Glomerular visceral epithelial cell (primary cell): ENCODE results near the gene MYO16.
A peak's percentile ranks its signal among the peaks of the same experiment; 100 is the strongest.

Experiments
- DNase-seq: peaks from one replicate; pipeline ENCODE4 v3.0.0-alpha.2; 2016; ENCODE audit errors: extremely low spot score

The MYO16 gene

GRCh38 chr13:109123971-109124370, 494.6 kb downstream of the MYO16 start:
- DNase-seq: no peak

GRCh38 chr13:109126178-109126577, 496.8 kb downstream of the MYO16 start:
- DNase-seq: no peak

GRCh38 chr13:109126891-109127641, 497.7 kb downstream of the MYO16 start:
- no peak for DNase-seq

GRCh38 chr13:109128121-109128520, 498.7 kb downstream of the MYO16 start:
- no peak for DNase-seq

GRCh38 chr13:109130093-109130835, 500.9 kb downstream of the MYO16 start:
- no peak for DNase-seq

GRCh38 chr13:109131698-109132257, 502.4 kb downstream of the MYO16 start:
- DNase-seq: peak; percentile 13

GRCh38 chr13:109135018-109135417, 505.6 kb downstream of the MYO16 start:
- DNase-seq: no peak

- no peak for DNase-seq
These were observed 507.5 kb downstream of the MYO16 start for GRCh38 chr13:109136873-109137272.

- no peak for DNase-seq
These were observed 509.9 kb downstream of the MYO16 start for GRCh38 chr13:109139346-109139745.

- DNase-seq: no peak
These were observed 510.6 kb downstream of the MYO16 start for GRCh38 chr13:109140054-109140453.

GRCh38 chr13:109140479-109141349, 511.3 kb downstream of the MYO16 start:
- no peak for DNase-seq

GRCh38 chr13:109141706-109142105, 512.3 kb downstream of the MYO16 start:
- DNase-seq: no peak

- no peak for DNase-seq
These were observed 515.5 kb downstream of the MYO16 start for GRCh38 chr13:109144693-109145437.

- DNase-seq: peak; percentile 57
These were observed 516.2 kb downstream of the MYO16 start for GRCh38 chr13:109145631-109146030.

GRCh38 chr13:109146393-109146792, 517.0 kb downstream of the MYO16 start:
- DNase-seq: no peak

GRCh38 chr13:109146912-109147647, 517.7 kb downstream of the MYO16 start:
- no peak for DNase-seq

GRCh38 chr13:109148243-109148642, 518.8 kb downstream of the MYO16 start:
- no peak for DNase-seq

GRCh38 chr13:109150696-109151095, 521.3 kb downstream of the MYO16 start:
- no peak for DNase-seq

GRCh38 chr13:109151255-109151654, 521.8 kb downstream of the MYO16 start:
- no peak for DNase-seq

- no peak for DNase-seq
These were observed 522.3 kb downstream of the MYO16 start for GRCh38 chr13:109151696-109152095.
